Measurements from ENCODE around the gene CCHCR1. TPM values are rescaled to one million over a fixed set of nuclear protein-coding genes. Genes with fewer than 3 reads are reported as not detected.
A peak's percentile ranks its signal among the peaks of the same experiment; 100 is the strongest.

Gene CCHCR1
- total and polyA plus RNA-seq, 2 of the 13 experiments (the other 11 are each of a cell fraction or from before 2014, with no cell fraction given), result 14.6 to 28.2 TPM

- peak; percentile 88; the same call in 1 of the 2 replicates for TF ChIP-seq ZNF510 (CRISPR knock-in tag; IDR thresholded peaks at IDR 0.05; ENCODE audit: low read depth)
- peak; percentile 82; the same call in 1 of the 2 replicates for TF ChIP-seq GLI4 (CRISPR knock-in tag; IDR thresholded peaks at IDR 0.05; ENCODE audit: borderline replicate concordance)
- TF ChIP-seq NR1H2 (CRISPR knock-in tag; IDR thresholded peaks at IDR 0.05; ENCODE audit: borderline replicate concordance, low read depth), result no peak
- TF ChIP-seq NAIF1 (CRISPR knock-in tag; IDR thresholded peaks at IDR 0.05; ENCODE audit: borderline replicate concordance), result peak; percentile 56; the same call in 1 of the 2 replicates
These were observed 699 bp upstream of the CCHCR1 start, which contains the start of gene TCF19 (continued) for GRCh38 chr6:31158140-31158862.

- intact Hi-C loops (cut with micrococcal nuclease; ENCODE audit: unreplicated experiment) (no loop called here), in situ Hi-C loops (cut with HindIII; ENCODE audit: extremely low pct_ligation_motif_present, low pct_unique_long_range_greater_than_20kb) (no loop called here)
- BruUV-seq (replicated peaks), result no TSS peak
- no peaks in the 10 kb centered on the region for H3K79me2 ChIP-seq (ENCODE audit: insufficient read depth, low read length)
- ATAC-seq (no peak), FAIRE-seq (no peak), DNase-seq (ENCODE audit: low spot score) (no peak)
- 96% methylated on average over 7 of the region's 7 CpGs for WGBS (ENCODE audit: low lambda C conversion rate)
- peaks cover 1 to 18% of the 10 kb centered on the region in 2 experiments; a peak in 4 of 5 replicates for H3K36me3 ChIP-seq (replicated peaks in 1 of 2; ENCODE audit: control insufficient read depth in 1 of 2, insufficient read depth in 2 of 2, low read length in 2 of 2)
- H3K27ac ChIP-seq (ENCODE audit: extremely low read length, insufficient read depth, low read length), result no peak overlapping the region
- H3K4me3 ChIP-seq (replicated peaks in 1 of 3; ENCODE audit: insufficient read depth in 1 of 3, low read depth in 2 of 3, low read length in 3 of 3), result peak overlapping the region in 1 of 3 experiments; percentile 90; a peak in 1 of 6 replicates
- no peaks in the 10 kb centered on the region for H3K27me3 ChIP-seq (ENCODE audit: control insufficient read depth in 1 of 2, insufficient read depth in 2 of 2, low read length in 2 of 2)
- H3K4me2 ChIP-seq (ENCODE audit: low read depth, low read length), result peak overlapping the region; percentile 99; the same call in 1 of the 2 replicates
- H3K4me1 ChIP-seq (ENCODE audit: insufficient read depth, low read length), result peaks cover 30% of the 10 kb centered on the region
- H3K9ac ChIP-seq (ENCODE audit: insufficient read depth, low read depth, low read length), result no peak overlapping the region
- no peak overlapping the region for H2AFZ ChIP-seq (ENCODE audit: low read length)
- POLR2A ChIA-PET, result no interaction called here
- CTCF ChIA-PET (ENCODE audit: low intra/inter-chr PET ratio, low total read pairs), result no interaction called here
- H3K9me3 ChIP-seq (ENCODE audit: low read length), result no peaks in the 10 kb centered on the region
- no peaks in the 10 kb centered on the region for H4K20me1 ChIP-seq (ENCODE audit: insufficient read depth, low read length)
- no peak for TF ChIP-seq ZSCAN31 (CRISPR knock-in tag; IDR thresholded peaks at IDR 0.05; ENCODE audit: low read depth)
- TF ChIP-seq MXD4 (CRISPR knock-in tag; IDR thresholded peaks at IDR 0.05), result no peak
- TF ChIP-seq ZNF792 (CRISPR knock-in tag; IDR thresholded peaks at IDR 0.05), result no peak
- no peak for TF ChIP-seq MED13 (CRISPR knock-in tag; IDR thresholded peaks at IDR 0.05)
- no peak for TF ChIP-seq NFYC (CRISPR knock-in tag; IDR thresholded peaks at IDR 0.05)
- TF ChIP-seq ZNF609 (CRISPR knock-in tag; IDR thresholded peaks at IDR 0.05; ENCODE audit: borderline replicate concordance), result no peak
- no peak for TF ChIP-seq AHR (CRISPR knock-in tag; IDR thresholded peaks at IDR 0.05)
- no peak for TF ChIP-seq NR2F6 (IDR thresholded peaks at IDR 0.05)
- TF ChIP-seq NR2F6 (CRISPR knock-in tag; IDR thresholded peaks at IDR 0.05), result no peak
- TF ChIP-seq ZNF724P (CRISPR knock-in tag; IDR thresholded peaks at IDR 0.05; ENCODE audit: borderline replicate concordance), result no peak
- no peak for TF ChIP-seq ZNF768 (CRISPR knock-in tag; IDR thresholded peaks at IDR 0.05)
- TF ChIP-seq NCOR1 (IDR thresholded peaks at IDR 0.05; ENCODE audit: borderline replicate concordance, low read length), result no peak
- no peak for TF ChIP-seq MTF1 (CRISPR knock-in tag; IDR thresholded peaks at IDR 0.05)
- no peak for TF ChIP-seq ZNF660 (CRISPR knock-in tag; IDR thresholded peaks at IDR 0.05; ENCODE audit: borderline replicate concordance, low read depth)
- no peak for TF ChIP-seq HCFC1 (IDR thresholded peaks at IDR 0.05; ENCODE audit: low read depth, low read length)
- TF ChIP-seq SATB2 (CRISPR knock-in tag; IDR thresholded peaks at IDR 0.05), result no peak
- TF ChIP-seq SSRP1 (CRISPR knock-in tag; IDR thresholded peaks at IDR 0.05), result no peak
These were observed 961 bp downstream of the CCHCR1 start for GRCh38 chr6:31156641-31157040.

Data from HepG2 (cell line).